PC-3 (cell line): ENCODE results near the gene SFMBT1. TPM values are rescaled to one million over a fixed set of nuclear protein-coding genes. Genes with fewer than 3 reads are reported as not detected.

ENCODE experiments used
- ATAC-seq: fragments of 200-7000 bp; cut with Tn5 transposase; 2 replicates; pipeline ENCODE4 v1.9.1; 2020; ENCODE audit warnings: mild to moderate bottlenecking, moderate library complexity
- Bru-seq: library from RNA; stranded (reverse); fragments of 400-500 nt; gene quantifications from one replicate; lab custom pipeline; 2021; lab: Mats Ljungman, UMichigan
- BruChase-seq, 2 experiments: library from RNA; stranded (reverse); fragments of 400-500 nt; gene quantifications; one replicate each; lab custom pipeline; 2021; lab: Mats Ljungman, UMichigan
- BruUV-seq: library from RNA; stranded (reverse); fragments of 400-500 nt; replicated peaks from 2 replicates; lab custom pipeline; 2021; lab: Mats Ljungman, UMichigan
- CTCF ChIA-PET: fragments of 300-600 bp; sonication (Branson Sonifier 250); formaldehyde crosslinking; loops from one replicate; lab custom pipeline; 2022; ENCODE audit warnings: antibody characterized with exemption; lab: Charles Lee
- POLR2A ChIA-PET: fragments of 300-600 bp; sonication (Branson Sonifier 250); formaldehyde crosslinking; loops from one replicate; lab custom pipeline; 2022; ENCODE audit warnings: antibody characterized with exemption; ENCODE audit not compliant: unreplicated experiment; lab: Charles Lee
- DNase-seq: peaks from one replicate; pipeline ENCODE4 v3.0.0-alpha.2; 2015
- H2AFZ ChIP-seq: fragments of 300-600 bp; sonication (generic); 2 replicates; pipeline ENCODE4 v1.6.0; 2016; ENCODE audit warnings: antibody characterized with exemption, low read length
- H3F3A ChIP-seq: fragments of 300-600 bp; sonication (generic); one replicate; pipeline ENCODE4 v1.6.0; 2017; ENCODE audit warnings: antibody characterized with exemption, low read length, control low read depth, mild to moderate bottlenecking; ENCODE audit not compliant: unreplicated experiment
- H3K27ac ChIP-seq: fragments of 300-600 bp; sonication (generic); 2 replicates; pipeline ENCODE4 v1.5.1; 2016; ENCODE audit warnings: mild to moderate bottlenecking, low read length
- H3K27me3 ChIP-seq: fragments of 300-600 bp; sonication (generic); 2 replicates; pipeline ENCODE4 v1.6.1; 2016; ENCODE audit warnings: low read length, mixed read lengths
- H3K36me3 ChIP-seq: fragments of 300-600 bp; sonication (generic); 2 replicates; pipeline ENCODE4 v1.6.1; 2016; ENCODE audit warnings: low read depth, mixed run types, low read length, mixed read lengths
- H3K4me1 ChIP-seq: fragments of 300-600 bp; sonication (generic); 2 replicates; pipeline ENCODE4 v1.5.1; 2016; ENCODE audit warnings: low read length; ENCODE audit not compliant: insufficient read depth
- H3K4me2 ChIP-seq: fragments of 300-600 bp; sonication (generic); 2 replicates; pipeline ENCODE4 v1.6.0; 2016; ENCODE audit warnings: low read length
- H3K4me3 ChIP-seq: fragments of 300-600 bp; sonication (generic); 2 replicates; pipeline ENCODE4 v1.5.1; 2016; ENCODE audit warnings: mild to moderate bottlenecking, low read length, mixed read lengths
- H3K79me2 ChIP-seq: fragments of 300-600 bp; sonication (generic); 2 replicates; pipeline ENCODE4 v1.6.1; 2017; ENCODE audit warnings: low read length, mixed read lengths
- H3K9ac ChIP-seq: fragments of 300-600 bp; sonication (generic); 2 replicates; pipeline ENCODE4 v1.6.0; 2016; ENCODE audit warnings: mild to moderate bottlenecking, low read length
- H3K9me2 ChIP-seq: fragments of 300-600 bp; sonication (generic); replicated peaks from 2 replicates; pipeline ENCODE4 v1.6.1; 2016; ENCODE audit warnings: mixed run types, low read length, mixed read lengths
- H3K9me3 ChIP-seq: fragments of 300-600 bp; sonication (generic); 2 replicates; pipeline ENCODE4 v1.6.1; 2016; ENCODE audit warnings: low read length, mixed read lengths
- H4K20me1 ChIP-seq: fragments of 300-600 bp; sonication (generic); 2 replicates; pipeline ENCODE4 v1.6.1; 2016; ENCODE audit warnings: low read length, mixed read lengths
- EZH2 ChIP-seq: fragments of 300-600 bp; sonication (generic); IDR thresholded peaks from one replicate; pipeline ENCODE4 v1.6.1; 2017; ENCODE audit warnings: antibody characterized with exemption, mild to moderate bottlenecking, low read length; ENCODE audit not compliant: unreplicated experiment
- EZH2phosphoT487 ChIP-seq: fragments of 300-600 bp; sonication (generic); IDR thresholded peaks from 2 replicates; pipeline ENCODE4 v1.6.1; 2018; ENCODE audit warnings: mild to moderate bottlenecking, antibody characterized with exemption, low read length, borderline replicate concordance
- intact Hi-C: fragments of 100-400 bp; cut with micrococcal nuclease; formaldehyde crosslinking; loops from 2 replicates; pipeline ENCODE4 v1.9.0; 2023
- long read RNA-seq: library from polyadenylated mRNA; unstranded; transcript quantifications from one replicate; pipeline ENCODE4 v2.0.0, GENCODE V29; 2021; ENCODE audit not compliant: unreplicated experiment
- total RNA-seq: library from RNA; depleted of rRNA; stranded (reverse); fragments of >200 nt; gene quantifications from 2 replicates; pipeline ENCODE4 v1.2.3, GENCODE V29; 2014; rRNA removed
- TF ChIP-seq, protein P1 (sequence below): fragments of 300-600 bp; sonication (generic); conservative IDR thresholded peaks from 2 replicates; pipeline ENCODE4 v1.5.1; 2017; ENCODE audit warnings: antibody characterized with exemption, low read depth, mild to moderate bottlenecking, low read length

The SFMBT1 gene, protein sequence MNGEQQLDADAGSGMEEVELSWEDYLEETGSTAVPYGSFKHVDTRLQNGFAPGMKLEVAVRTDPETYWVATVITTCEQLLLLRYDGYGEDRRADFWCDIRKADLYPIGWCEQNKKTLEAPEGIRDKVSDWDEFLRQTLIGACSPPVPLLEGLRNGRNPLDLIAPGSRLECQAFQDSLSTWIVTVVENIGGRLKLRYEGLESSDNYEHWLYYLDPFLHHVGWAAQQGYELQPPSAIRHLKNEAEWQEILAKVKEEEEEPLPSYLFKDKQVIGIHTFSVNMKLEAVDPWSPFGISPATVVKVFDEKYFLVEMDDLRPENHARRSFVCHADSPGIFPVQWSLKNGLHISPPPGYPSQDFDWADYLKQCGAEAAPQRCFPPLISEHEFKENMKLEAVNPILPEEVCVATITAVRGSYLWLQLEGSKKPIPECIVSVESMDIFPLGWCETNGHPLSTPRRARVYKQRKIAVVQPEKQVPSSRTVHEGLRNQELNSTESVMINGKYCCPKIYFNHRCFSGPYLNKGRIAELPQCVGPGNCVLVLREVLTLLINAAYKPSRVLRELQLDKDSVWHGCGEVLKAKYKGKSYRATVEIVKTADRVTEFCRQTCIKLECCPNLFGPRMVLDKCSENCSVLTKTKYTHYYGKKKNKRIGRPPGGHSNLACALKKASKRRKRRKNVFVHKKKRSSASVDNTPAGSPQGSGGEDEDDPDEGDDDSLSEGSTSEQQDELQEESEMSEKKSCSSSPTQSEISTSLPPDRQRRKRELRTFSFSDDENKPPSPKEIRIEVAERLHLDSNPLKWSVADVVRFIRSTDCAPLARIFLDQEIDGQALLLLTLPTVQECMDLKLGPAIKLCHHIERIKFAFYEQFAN
- 10.8 and 35.6 TPM in 2 replicates for total RNA-seq
- Bru-seq, nascent RNA, result percentile 72 among the genes with signal in this experiment
- percentile 68 among the genes with signal in this experiment for BruChase-seq, experiment 1, labeled RNA remaining after a 6-hour chase
- BruChase-seq, experiment 2, labeled RNA remaining after a 2-hour chase, result percentile 69 among the genes with signal in this experiment
- long read RNA-seq, full-length matches to known transcripts, result 4 of 55 reads
- long read RNA-seq, partial matches to known transcripts, result 35 of 55 reads
- long read RNA-seq, other reads (novel, unspliced or antisense), result 16 of 55 reads

- no TSS peak for BruUV-seq
- H3K4me2 ChIP-seq, result peak within 1 kb of the TSS; percentile 87
- peaks cover 26% of the 10 kb centered on the region for H3K4me1 ChIP-seq
- H2AFZ ChIP-seq, result peak within 1 kb of the TSS; percentile 97
- ATAC-seq, result peak; percentile 63
- H3K27ac ChIP-seq, result peak within 1 kb of the TSS; percentile 62
- H3K9me2 ChIP-seq, result no peaks in the 10 kb centered on the region
- TF ChIP-seq, protein P1, sequence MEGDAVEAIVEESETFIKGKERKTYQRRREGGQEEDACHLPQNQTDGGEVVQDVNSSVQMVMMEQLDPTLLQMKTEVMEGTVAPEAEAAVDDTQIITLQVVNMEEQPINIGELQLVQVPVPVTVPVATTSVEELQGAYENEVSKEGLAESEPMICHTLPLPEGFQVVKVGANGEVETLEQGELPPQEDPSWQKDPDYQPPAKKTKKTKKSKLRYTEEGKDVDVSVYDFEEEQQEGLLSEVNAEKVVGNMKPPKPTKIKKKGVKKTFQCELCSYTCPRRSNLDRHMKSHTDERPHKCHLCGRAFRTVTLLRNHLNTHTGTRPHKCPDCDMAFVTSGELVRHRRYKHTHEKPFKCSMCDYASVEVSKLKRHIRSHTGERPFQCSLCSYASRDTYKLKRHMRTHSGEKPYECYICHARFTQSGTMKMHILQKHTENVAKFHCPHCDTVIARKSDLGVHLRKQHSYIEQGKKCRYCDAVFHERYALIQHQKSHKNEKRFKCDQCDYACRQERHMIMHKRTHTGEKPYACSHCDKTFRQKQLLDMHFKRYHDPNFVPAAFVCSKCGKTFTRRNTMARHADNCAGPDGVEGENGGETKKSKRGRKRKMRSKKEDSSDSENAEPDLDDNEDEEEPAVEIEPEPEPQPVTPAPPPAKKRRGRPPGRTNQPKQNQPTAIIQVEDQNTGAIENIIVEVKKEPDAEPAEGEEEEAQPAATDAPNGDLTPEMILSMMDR, result no peak
- TF ChIP-seq EZH2, result no peak
- TF ChIP-seq EZH2phosphoT487, result no peak
- peak within 1 kb of the TSS; percentile 87 for H3K9ac ChIP-seq
- H3K4me3 ChIP-seq, result peak within 1 kb of the TSS; percentile 92
- no peaks in the 10 kb centered on the region for H3K36me3 ChIP-seq
- peak; percentile 81 for DNase-seq
- no peaks in the 10 kb centered on the region for H3F3A ChIP-seq
- intact Hi-C loops, result no loop called here
- H3K27me3 ChIP-seq, result no peaks in the 10 kb centered on the region
- ChIA-PET POLR2A (interaction anchor here (0.6 to 1.0 kb wide), 3 partner anchors 9 to 448 kb away, joined by 3 to 9 read pairs (median 4); no protein-coding TSS in a partner anchor), CTCF (no interaction called here)
- H3K9me3 ChIP-seq, result no peaks in the 10 kb centered on the region
- 0 out of 2 replicates have a peak, but pooled peaks cover 8% of the 10 kb centered on the region for H4K20me1 ChIP-seq
- peaks cover 42% of the 10 kb centered on the region for H3K79me2 ChIP-seq
These were observed at the start of gene SFMBT1 for GRCh38 chr3:53045518-53046170. SFMBT1 (minus strand) TSS chr3:53046073; CDS start chr3:52969128, 76,945 bp downstream.

- Histone ChIP-seq H3F3A (no peaks in the 10 kb centered on the region), H3K27ac (no peak overlapping the region), H3K4me1 (no peaks in the 10 kb centered on the region), H3K9ac (no peak overlapping the region), H4K20me1 (no peaks in the 10 kb centered on the region), H3K4me2 (no peak overlapping the region), H3K9me2 (no peaks in the 10 kb centered on the region), H3K27me3 (no peaks in the 10 kb centered on the region), H3K79me2 (no peaks in the 10 kb centered on the region), H3K4me3 (no peak overlapping the region), H3K9me3 (no peaks in the 10 kb centered on the region), H2AFZ (no peak overlapping the region), H3K36me3 (peaks cover 15% of the 10 kb centered on the region; the same call in 1 of the 2 replicates)
- intact Hi-C loops, result no loop called here
- POLR2A ChIA-PET, result no interaction called here
- DNase-seq, result no peak
- TF ChIP-seq, protein P1, result no peak
- TF ChIP-seq EZH2, result no peak
- TF ChIP-seq EZH2phosphoT487, result no peak
- BruUV-seq, result no TSS peak
- ATAC-seq, result no peak
- CTCF ChIA-PET, result no interaction called here
These were observed 47.1 kb upstream of the SFMBT1 start for GRCh38 chr3:53092942-53093341.
